Fibroblast of upper back skin (primary cell): ENCODE data around the gene PLA2G4A.
A peak's percentile ranks its signal among the peaks of the same experiment; 100 is the strongest.

Experiments
- DNase-seq: peaks from one replicate; pipeline ENCODE4 v3.0.0-alpha.2; 2013

Gene PLA2G4A

DNA sequence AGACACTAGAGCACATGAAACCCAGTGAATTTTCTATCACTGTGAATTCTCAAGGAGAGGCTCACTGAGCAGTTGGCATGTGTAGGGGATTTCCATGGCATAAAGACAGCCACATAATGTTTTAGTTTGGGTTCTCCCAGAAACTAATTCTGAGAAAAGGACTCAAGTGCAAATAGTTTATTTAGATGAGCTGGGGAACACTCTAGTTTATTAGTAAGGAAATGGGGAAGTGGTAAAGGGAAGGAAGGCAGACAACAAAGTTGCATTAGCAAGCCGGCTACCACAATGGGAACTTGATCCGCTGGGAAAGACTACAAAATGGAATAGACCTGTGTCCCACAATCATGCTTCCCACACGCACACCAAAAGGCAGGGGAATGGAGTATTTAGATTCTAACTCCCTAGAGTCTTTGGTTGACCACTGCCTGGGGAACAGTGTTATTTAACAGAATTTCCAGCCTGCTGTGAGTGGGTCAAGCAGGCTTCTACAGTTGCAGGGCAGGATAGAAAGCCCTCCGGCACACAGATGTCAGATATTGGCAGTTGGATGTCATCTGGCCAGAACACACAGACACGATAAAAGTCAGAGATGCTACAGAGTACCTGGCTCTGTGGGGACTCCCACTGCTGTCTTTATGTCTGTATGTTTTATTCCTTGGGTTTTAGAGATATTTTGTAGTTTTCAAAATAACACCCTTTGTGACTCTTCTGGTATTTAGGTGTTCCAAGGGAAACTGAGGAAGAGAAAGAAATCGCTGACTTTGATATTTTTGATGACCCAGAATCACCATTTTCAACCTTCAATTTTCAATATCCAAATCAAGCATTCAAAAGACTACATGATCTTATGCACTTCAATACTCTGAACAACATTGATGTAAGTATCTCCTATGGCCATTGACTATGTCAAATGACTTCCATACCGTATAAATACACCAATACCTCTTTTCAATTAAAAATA is 150.1 kb downstream of the PLA2G4A start:
- no peak for DNase-seq

DNA sequence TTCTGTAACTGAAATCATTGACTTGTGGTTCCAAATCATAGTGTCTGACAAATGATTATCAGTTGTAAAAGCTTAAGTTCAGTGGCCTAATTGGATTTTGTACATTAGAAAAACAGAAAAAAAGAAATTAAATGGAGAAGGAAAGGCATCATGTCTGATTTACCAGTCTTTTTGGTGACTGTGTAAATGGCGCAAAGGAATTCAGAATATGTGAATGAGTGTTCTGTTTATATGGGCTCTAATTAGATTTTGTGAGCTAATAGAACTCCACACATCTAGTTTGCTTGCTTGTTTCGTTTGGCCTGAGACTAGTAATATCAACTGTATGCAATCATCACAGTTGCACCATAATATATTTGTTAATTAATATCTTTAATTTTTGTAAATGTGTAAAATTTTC is 151.7 kb downstream of the PLA2G4A start:
- DNase-seq, result no peak

DNA sequence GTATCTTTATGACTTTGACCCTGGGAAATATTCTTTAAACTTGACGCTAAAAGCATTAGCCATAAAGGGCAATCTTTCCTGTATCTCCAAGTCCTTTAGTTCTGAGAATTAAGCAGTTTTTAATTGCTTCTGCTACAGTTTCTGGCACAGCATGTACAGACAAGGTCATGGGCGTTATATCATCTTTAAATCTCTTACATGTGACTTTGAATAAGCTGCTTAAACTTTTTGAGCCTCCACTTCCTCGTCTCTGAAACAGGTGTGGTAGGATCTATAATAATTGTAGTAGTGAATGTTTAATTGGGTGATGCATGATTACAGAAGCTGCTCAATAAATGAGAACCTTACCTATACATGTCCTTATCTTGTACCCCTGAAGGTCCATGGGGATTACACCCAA is 153.4 kb downstream of the PLA2G4A start:
- DNase-seq, result no peak

DNA sequence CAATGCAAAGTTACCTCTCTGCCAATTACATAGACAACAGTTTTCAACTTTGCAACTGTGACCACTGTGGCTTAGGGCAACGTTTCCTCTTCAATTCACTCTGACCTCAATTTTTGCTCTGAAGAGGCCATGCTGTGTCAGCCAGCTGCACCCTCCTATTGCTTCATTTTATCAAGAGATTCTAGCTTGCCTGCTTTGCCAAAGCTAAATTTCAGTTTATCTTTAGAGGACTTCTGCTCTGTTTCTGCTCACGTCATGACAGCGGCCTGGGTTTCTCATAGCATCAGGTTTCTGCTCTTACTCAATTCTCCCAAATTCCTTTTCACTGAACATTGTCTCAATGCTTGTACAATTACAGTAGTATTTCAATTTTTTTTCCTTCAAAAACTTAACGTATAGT is 154.6 kb downstream of the PLA2G4A start:
- DNase-seq, result peak; percentile 50

DNA sequence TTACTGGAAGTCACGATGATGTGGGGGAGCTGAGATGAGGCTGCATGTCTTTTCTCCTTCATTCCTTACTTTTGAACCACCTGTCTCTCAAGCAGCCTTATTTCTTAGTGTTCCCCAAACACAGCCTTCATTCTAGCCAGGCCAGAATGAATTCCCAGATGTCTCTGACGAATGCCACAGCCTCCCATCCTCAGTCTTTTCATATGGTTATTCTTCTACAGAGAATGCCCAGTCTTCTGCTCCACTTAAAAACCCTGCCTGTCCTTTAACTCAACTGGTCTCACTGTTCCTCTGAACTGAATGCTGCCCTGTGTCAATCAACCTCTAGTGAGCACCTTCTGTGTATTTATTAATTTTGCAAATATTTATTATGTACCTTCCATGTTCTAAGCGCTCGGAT is 156.2 kb downstream of the PLA2G4A start:
- no peak for DNase-seq

DNA sequence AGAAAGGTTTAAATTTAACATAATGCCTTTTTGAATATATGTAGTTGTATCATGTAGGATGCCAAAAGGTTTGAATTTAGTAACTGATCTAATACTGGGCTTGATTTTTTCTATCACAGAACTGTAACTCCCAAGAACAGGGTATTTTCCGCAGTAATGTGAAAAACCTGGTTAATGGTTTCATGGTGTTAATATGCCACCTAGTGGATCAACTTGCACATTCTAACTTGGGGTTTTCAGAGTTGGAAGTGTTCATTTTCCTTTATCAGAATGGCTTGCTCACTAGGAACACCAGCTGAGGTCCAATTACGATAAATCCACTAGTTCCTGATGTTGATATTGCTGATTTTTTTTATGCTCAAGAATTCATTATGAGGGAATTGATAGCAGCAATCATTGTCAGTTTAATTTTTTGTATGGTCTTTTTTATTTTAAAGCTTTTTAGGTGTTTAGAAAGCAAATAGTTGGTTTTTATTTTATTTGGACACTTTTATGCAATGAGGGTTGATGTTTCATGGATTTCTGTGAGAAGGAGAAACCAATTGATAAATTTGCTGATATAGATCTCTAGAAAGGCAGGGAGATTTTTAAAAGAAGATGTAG is 157.2 kb downstream of the PLA2G4A start:
- DNase-seq, result peak; percentile 70

DNA sequence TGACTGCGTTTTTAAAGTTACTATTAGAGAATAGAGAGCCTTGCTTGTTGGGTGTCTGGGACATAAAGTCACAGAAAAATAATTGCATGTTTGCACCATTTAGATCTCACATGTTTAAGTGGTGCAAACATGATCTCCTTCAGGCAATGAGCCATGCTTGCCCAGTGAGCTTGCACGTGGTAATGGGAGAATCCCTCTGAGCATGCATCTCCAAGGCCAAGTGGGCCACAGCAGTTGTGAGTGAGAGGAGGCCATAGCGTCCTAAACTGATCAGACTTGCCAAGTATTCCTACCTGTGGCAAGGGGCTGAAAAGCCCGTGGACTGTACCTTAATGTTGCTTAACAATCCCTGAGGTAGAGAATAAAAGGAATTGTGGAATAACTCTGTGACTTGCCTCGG is 158.3 kb downstream of the PLA2G4A start:
- DNase-seq, result no peak

DNA sequence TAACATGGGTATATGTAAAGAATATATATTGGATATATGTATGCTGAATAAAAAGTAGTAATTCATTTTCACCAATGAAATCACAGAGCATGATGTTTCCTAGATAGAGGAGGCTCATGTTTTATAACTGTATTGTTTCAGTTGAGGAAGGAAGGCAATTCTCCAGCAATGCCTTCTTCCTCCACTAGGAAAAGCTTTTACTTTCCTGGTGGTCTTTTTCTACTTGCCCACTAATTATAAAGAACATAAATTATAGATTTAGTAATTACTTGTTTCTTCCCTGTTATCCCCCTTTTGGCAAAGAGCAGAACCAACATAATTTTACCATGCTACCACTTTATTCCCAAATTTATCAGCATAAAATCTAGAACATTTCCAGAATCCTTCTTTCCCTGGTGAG is 159.0 kb downstream of the PLA2G4A start:
- no peak for DNase-seq

DNA sequence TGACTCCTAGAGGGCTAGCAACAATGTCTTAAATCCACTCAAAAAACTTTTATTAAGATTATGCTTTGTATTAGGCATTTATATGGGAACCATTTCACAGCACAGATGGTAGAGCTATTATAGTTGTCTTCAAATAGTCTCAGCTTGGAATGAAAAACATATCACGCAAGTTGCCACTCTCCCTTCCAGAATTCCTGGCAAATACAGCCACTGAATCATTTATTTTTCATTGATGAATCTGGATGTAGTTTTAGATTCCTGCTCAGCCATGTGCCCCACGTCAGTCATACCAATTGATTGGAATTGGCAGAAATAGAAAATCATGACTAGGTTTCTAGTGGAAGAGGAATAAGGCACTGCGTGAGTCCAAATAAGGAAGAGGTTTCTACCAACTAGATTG is 165.2 kb downstream of the PLA2G4A start:
- no peak for DNase-seq

DNA sequence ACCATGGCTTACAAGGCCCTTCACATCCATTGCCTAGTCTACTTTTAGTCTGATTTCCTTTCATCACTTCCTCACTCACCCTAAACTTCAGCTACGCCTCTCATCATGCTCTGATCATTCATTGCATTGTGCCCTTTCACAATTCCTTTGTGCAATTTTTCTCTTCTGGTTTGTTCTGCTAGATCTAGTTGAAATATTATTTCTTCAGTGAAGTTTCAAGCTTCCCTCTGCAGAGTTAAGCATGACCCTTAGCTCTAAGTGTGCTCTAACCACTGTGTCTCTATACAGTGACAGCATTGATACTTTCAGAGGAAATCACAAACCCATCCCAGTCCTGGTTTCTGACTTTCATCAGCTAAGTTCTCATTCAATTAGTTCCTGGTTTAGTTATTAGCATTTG is 166.1 kb downstream of the PLA2G4A start:
- no peak for DNase-seq

DNA sequence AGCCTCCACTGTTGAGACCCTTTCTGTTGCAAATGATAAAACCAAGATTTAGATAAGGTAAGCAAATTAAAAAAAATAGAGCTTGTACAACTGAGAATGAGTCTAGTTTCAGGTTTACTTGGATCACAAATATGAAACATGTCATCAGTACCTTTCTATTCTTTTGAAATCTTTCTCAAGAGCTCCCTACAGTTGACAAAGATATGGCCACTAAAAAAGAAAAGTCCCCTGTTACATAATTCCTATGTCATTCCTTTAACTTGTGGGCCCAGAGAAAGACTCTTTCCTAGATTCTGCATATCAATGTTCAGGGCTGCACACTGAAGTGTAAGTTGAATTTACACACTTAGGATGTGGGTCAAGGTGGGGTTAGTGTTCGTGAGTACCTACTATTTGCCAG is 168.1 kb downstream of the PLA2G4A start:
- DNase-seq, result no peak

DNA sequence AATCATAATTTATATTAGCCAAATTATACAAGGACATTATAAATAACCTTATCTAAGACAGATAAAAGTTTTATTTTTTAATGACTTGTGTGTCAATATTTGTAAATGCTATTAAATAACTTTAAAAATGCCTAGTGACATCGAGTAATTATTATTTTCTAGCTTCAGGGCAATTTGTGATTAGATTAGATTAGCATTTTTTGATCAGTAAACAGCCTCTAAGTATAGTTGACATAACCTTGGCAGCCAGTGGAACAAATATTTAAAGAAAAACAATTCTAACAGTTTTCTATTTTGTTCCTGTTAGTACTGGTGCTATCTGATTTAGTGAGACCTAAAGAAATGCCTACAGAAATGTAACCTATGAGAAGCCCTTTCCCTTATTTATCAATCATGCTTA is 169.1 kb downstream of the PLA2G4A start:
- DNase-seq, result no peak

DNA sequence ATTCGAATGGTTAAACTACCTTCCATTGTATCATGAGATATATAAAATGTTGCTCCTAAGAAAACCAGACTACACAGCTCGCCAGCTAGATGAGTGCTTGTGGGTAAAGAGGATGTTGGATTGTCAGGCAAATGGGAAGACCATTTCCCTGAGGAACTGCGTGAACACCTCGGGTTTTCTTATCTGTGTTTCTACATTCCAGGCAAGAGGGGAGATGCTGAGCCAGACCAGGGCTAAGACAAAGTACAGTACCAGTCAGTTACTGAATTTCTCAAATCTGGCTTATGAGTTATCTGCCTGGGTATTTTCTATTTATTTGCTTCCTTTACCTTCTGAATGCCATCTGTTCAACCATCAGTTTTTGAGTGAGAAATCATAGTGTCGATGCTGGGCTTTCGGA is 170.8 kb downstream of the PLA2G4A start:
- DNase-seq, result no peak

DNA sequence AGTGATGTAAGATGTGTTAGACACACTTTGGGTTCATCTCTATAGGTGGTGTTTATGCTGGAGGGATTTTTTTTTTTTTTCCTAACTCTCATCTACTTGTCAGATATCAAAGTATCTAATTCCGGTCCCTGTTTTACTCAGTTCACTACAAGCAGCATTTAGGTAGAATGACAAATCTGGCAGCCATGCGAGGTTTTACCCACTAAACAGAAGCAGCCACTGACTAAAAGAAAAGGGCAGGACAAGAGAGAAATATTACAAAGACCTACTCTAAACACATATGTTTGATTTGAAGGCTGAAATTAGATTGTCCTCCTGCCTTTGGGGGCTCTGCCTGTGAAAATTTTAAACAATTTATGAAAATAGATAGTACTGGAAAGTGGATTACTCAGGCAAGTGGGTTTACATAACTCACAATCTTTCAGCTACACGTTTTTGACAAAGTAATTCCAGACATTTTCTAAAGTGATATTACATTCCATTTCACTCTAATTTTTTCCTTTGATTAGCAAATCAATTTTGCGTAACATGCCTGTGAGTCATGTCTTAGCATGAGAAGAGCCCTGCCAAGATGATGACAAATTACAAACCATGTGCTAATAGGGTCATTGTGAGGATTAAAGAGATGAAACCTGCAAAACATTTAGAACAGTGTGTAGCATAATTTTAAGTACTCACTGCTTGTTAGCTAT is 172.6 kb downstream of the PLA2G4A start:
- peak; percentile 93 for DNase-seq

DNA sequence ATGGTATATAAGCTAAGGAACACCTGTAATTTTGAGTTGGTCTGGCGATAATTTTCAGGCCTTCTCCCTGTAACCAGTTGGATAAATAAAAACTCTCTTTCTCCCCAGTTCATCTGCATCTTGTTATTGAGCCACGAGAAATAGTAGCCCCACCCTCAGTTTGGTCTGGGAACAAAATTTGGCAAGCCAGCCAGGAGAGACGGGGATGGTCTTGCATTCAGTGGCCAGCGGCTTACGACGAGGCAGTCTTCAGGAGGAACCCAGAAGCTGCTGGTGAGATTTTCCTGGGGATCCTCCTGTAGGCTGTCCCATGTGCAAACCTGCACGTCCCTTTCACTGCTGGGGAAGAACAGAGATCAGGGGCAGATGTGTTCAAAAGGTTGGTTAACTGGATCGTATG is 174.6 kb downstream of the PLA2G4A start:
- no peak for DNase-seq

DNA sequence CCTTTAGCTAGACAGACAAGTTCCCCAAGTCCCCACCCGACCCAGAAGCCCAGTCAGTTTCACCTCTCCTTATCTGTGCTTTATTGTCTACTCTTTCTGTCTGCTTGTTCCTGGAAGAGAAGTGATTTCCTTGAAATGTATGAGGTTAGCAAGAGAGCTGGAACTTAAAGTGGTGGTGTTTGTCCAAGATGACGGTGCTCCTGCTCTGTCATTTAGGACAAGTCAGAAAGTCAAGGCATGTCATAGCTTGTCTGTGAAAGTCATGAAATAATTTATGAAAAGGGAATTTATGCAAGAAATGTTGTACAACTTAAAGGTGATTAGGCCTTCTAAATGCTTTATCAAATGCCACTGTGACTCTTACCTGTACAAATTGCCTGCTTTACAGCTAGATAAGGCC is 178.1 kb downstream of the PLA2G4A start:
- DNase-seq, result no peak

DNA sequence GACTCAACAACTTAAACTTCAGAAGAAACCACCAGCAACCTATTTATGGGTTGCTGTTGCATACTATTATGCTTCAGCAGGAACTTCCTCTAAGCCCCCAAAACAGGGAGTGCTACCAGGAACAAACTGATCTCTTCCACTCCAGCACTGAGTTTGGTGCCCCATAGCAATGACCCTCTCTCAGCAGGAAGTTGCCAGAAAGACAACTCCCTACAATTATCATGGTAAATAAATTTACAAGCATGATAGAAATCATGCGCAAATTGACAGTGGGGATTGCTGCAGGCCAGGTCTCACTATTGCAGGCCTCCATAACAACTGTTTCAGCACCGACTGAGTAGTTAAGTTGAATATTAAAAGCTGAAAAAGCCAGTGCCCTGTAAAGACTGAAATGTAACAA is 180.6 kb downstream of the PLA2G4A start:
- DNase-seq, result no peak

DNA sequence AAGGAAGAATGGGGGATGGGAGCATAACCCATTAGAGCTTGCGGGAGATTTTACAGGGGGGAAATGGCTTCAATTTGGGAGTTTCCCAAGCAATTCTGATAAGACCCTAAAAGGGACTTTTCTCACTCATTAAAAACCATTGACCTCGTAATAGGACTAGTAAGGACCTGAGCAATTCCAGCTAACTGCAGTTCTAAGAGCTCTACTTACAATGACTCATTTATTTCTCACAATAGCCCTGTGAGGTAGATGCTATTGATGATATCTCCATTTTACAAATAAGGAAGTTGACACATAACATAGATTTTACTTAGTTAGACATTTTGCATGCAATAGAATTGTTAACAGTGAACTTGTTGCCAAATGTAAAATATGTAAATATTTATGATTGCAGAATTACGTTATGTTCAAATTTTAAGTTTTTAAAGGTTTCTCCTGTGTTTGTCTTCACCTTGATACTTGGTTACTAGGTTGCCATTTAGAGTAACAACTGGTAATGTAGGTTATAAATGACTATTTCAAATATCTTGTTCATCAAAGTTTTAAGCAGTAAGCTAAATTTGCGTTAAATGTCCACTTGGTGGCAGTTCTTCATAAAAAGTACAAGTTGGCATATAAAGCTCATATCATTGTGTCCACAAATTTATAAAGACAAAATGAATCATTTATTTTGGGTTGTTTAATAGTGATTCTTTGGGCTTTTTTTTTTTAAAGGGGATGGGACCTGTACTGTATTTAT is 182.0 kb downstream of the PLA2G4A start:
- DNase-seq, result no peak

DNA sequence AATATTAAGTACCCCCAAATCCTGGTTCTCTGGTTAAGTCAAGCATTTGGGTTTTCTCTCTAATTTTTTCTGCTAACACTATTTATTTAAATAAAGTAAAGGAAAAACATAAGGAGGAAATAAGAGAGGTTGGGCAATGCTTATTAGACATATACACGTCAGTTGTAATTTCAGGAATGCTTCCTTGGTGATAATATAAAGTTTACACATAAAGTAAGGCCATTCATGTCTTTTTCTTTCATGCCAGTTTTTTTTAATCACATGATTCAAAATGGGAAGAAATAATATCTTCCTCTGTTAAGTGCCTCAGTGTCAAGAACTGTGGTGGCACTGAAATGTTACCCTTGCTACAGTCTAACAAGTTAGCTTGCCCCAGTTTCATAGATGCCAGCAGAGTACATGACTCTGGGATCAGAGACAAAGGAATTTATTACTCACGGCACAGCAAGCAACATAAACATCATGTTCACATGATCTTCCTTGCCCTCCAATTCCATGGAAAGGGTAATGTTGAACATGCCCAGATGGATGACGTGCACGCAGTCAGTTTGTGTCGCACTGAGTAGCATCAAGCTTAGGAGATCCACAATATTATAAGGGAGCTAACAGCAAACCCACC is 184.9 kb downstream of the PLA2G4A start:
- no peak for DNase-seq

DNA sequence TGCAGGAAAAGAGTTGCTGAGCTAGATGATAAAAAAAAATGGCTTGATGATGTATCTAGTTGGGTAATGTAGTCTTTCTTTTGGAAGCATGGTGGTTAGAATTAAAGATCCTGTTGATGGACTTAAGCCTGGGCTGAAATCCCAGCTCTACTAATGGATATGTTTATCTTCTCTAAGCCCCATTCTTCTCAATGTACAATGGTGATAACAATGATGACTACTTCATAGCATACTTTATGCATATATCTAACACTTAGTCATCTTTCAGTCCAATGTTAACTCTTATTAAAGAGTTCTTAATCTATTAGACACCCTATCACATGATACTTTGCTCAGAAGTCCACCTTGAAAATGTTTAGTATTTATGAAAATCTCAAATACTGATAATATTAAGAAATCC is 189.5 kb downstream of the PLA2G4A start:
- DNase-seq, result no peak

DNA sequence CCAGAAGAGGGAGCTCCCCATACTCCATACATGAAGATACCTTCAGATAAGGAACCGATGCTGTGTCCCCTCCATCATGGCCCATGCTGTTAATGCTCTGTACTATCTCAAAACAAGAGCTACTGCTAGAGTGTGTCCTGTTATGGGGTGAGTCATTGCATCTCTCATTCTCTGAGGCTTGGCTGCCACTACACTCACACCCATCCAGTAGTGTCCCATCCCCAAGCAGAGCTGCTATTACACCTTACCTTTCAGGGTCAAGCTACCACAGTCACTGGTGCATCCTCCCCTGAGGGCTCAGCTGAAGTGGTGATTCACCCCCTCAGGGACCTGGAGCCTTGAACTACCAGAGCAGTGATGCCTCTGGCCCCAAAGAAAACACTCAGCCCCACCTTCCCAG is 198.5 kb downstream of the PLA2G4A start:
- no peak for DNase-seq

DNA sequence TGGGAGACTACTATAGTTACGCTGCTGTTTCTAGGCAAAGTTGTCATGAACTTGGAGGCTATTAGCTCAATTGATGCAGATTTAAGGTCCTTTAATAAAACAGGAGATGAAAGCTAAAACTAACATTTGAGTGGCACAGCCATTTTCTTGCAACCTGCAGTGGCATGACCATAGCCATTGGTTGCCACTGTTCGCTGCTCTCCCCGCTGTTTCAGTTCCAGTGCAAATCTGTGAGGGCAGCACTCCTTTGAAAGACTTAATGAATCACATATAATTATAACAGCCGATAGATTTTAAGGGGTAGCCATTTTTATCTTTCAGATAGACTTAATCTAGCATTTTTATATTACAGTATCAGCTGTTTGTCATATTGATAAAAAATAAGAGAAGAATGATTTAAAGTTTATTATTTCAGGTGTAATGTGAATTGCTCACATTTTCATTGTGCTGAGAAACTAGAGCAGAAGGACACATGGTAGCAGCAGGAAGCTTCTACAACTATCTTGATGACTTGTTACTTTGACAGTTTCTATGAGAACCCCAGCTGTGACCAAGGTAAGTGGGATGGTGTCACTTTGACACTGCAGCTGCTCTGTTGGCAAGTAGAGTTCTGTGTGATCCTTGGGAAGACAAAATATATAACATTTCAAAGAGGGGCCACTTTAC is 203.7 kb downstream of the PLA2G4A start:
- no peak for DNase-seq
